ENCODE results near the gene SNRK.
A peak's percentile ranks its signal among the peaks of the same experiment; 100 is the strongest.

SNRK gene

GRCh38 chr3:43286115-43286840, at the start of gene SNRK:
TSS of gene SNRK (plus strand) at chr3:43286540. CDS start at chr3:43303204, 16,664 bp downstream.
- H3K4me1 Mint-ChIP-seq = peaks cover 34% of the 10 kb centered on the region
- peak within 1 kb of the TSS; percentile 87 for H3K4me3 Mint-ChIP-seq
- peak; percentile 85 for ATAC-seq (replicated peaks; ENCODE audit: extremely low read depth, poor library complexity, severe bottlenecking)
- peaks cover 35% of the 10 kb centered on the region for H3K36me3 Mint-ChIP-seq (ENCODE audit: insufficient read depth)
- peak; percentile 89 to 97 for DNase-seq (ENCODE audit: low spot score in 2 of 2)
- H3K9me3 Mint-ChIP-seq = no peaks in the 10 kb centered on the region
- no peaks in the 10 kb centered on the region for H3K27me3 Mint-ChIP-seq
- peak within 1 kb of the TSS; percentile 90 for H3K27ac Mint-ChIP-seq (ENCODE audit: low read depth)

- no peaks in the 10 kb centered on the region for H3K9me3 Mint-ChIP-seq
- no peaks in the 10 kb centered on the region for H3K27me3 Mint-ChIP-seq
- H3K27ac Mint-ChIP-seq (ENCODE audit: low read depth) = no peak overlapping the region
- ATAC-seq (replicated peaks; ENCODE audit: extremely low read depth, poor library complexity, severe bottlenecking) (no peak), DNase-seq (ENCODE audit: low spot score in 2 of 2) (no peak)
- no peak overlapping the region for H3K4me3 Mint-ChIP-seq
- peaks cover 4% of the 10 kb centered on the region for H3K4me1 Mint-ChIP-seq
- H3K36me3 Mint-ChIP-seq (ENCODE audit: insufficient read depth) = no peaks in the 10 kb centered on the region
Observed at GRCh38 chr3:43238801-43239200, 47.5 kb upstream of the SNRK start.

- no peaks in the 10 kb centered on the region for H3K9me3 Mint-ChIP-seq
- no peak overlapping the region for H3K27ac Mint-ChIP-seq (ENCODE audit: low read depth)
- DNase-seq (ENCODE audit: low spot score in 2 of 2) (no peak), ATAC-seq (replicated peaks; ENCODE audit: extremely low read depth, poor library complexity, severe bottlenecking) (no peak)
- H3K4me1 Mint-ChIP-seq = peaks cover 13% of the 10 kb centered on the region
- H3K36me3 Mint-ChIP-seq (ENCODE audit: insufficient read depth) = no peaks in the 10 kb centered on the region
- no peaks in the 10 kb centered on the region for H3K27me3 Mint-ChIP-seq
- no peak overlapping the region for H3K4me3 Mint-ChIP-seq
Observed at GRCh38 chr3:43239755-43240154, 46.6 kb upstream of the SNRK start.

GRCh38 chr3:43243590-43244587, 42.5 kb upstream of the SNRK start:
- no peak for ATAC-seq (replicated peaks; ENCODE audit: extremely low read depth, poor library complexity, severe bottlenecking)
- Mint-ChIP-seq H3K4me3 (no peak overlapping the region), H3K27ac (ENCODE audit: low read depth) (peak overlapping the region; percentile 2)

GRCh38 chr3:43244694-43245093, 41.6 kb upstream of the SNRK start:
- Mint-ChIP-seq H3K9me3 (no peaks in the 10 kb centered on the region), H3K27me3 (peaks cover 9% of the 10 kb centered on the region), H3K36me3 (ENCODE audit: insufficient read depth) (no peaks in the 10 kb centered on the region), H3K4me1 (peaks cover 27% of the 10 kb centered on the region), H3K27ac (ENCODE audit: low read depth) (peak overlapping the region; percentile 2), H3K4me3 (no peak overlapping the region)
- no peak for DNase-seq (ENCODE audit: low spot score in 2 of 2)
- no peak for ATAC-seq (replicated peaks; ENCODE audit: extremely low read depth, poor library complexity, severe bottlenecking)

More at GRCh38 chr3:43243590-43244587, 42.5 kb upstream of the SNRK start:
- Mint-ChIP-seq H3K9me3 (no peaks in the 10 kb centered on the region), H3K27me3 (peaks cover 2% of the 10 kb centered on the region), H3K4me1 (peaks cover 27% of the 10 kb centered on the region), H3K36me3 (ENCODE audit: insufficient read depth) (no peaks in the 10 kb centered on the region)
- DNase-seq (ENCODE audit: low spot score in 2 of 2) = no peak

- no peak for DNase-seq (ENCODE audit: low spot score in 2 of 2)
- Mint-ChIP-seq H3K36me3 (ENCODE audit: insufficient read depth) (no peaks in the 10 kb centered on the region), H3K9me3 (no peaks in the 10 kb centered on the region), H3K4me3 (no peak overlapping the region), H3K27me3 (peaks cover 9% of the 10 kb centered on the region), H3K27ac (ENCODE audit: low read depth) (no peak overlapping the region), H3K4me1 (peaks cover 27% of the 10 kb centered on the region)
- no peak for ATAC-seq (replicated peaks; ENCODE audit: extremely low read depth, poor library complexity, severe bottlenecking)
Observed at GRCh38 chr3:43246976-43247375, 39.4 kb upstream of the SNRK start.

- H3K4me1 Mint-ChIP-seq = peaks cover 27% of the 10 kb centered on the region
- no peak for DNase-seq (ENCODE audit: low spot score in 2 of 2)
- H3K36me3 Mint-ChIP-seq (ENCODE audit: insufficient read depth) = no peaks in the 10 kb centered on the region
- H3K27ac Mint-ChIP-seq (ENCODE audit: low read depth) = no peak overlapping the region
- peaks cover 9% of the 10 kb centered on the region for H3K27me3 Mint-ChIP-seq
- no peak for ATAC-seq (replicated peaks; ENCODE audit: extremely low read depth, poor library complexity, severe bottlenecking)
- H3K4me3 Mint-ChIP-seq = no peak overlapping the region
- no peaks in the 10 kb centered on the region for H3K9me3 Mint-ChIP-seq
Observed at GRCh38 chr3:43247561-43248184, 38.7 kb upstream of the SNRK start.

- DNase-seq (ENCODE audit: low spot score in 2 of 2) (no peak), ATAC-seq (replicated peaks; ENCODE audit: extremely low read depth, poor library complexity, severe bottlenecking) (no peak)
- Mint-ChIP-seq H3K27ac (ENCODE audit: low read depth) (no peak overlapping the region), H3K36me3 (ENCODE audit: insufficient read depth) (no peaks in the 10 kb centered on the region), H3K4me3 (no peak overlapping the region), H3K4me1 (peaks cover 27% of the 10 kb centered on the region), H3K9me3 (no peaks in the 10 kb centered on the region), H3K27me3 (peaks cover 9% of the 10 kb centered on the region)
Observed at GRCh38 chr3:43248185-43248583, 38.2 kb upstream of the SNRK start.

- ATAC-seq (replicated peaks; ENCODE audit: extremely low read depth, poor library complexity, severe bottlenecking) (no peak), DNase-seq (ENCODE audit: low spot score in 2 of 2) (no peak)
- no peaks in the 10 kb centered on the region for H3K36me3 Mint-ChIP-seq (ENCODE audit: insufficient read depth)
- no peak overlapping the region for H3K27ac Mint-ChIP-seq (ENCODE audit: low read depth)
- peaks cover 21% of the 10 kb centered on the region for H3K4me1 Mint-ChIP-seq
- H3K9me3 Mint-ChIP-seq = no peaks in the 10 kb centered on the region
- no peak overlapping the region for H3K4me3 Mint-ChIP-seq
- H3K27me3 Mint-ChIP-seq = peaks cover 9% of the 10 kb centered on the region
Observed at GRCh38 chr3:43248973-43249372, 37.4 kb upstream of the SNRK start.

- Mint-ChIP-seq H3K36me3 (ENCODE audit: insufficient read depth) (peaks cover 1% of the 10 kb centered on the region), H3K27me3 (peaks cover 9% of the 10 kb centered on the region), H3K27ac (ENCODE audit: low read depth) (no peak overlapping the region), H3K4me1 (peaks cover 17% of the 10 kb centered on the region), H3K9me3 (no peaks in the 10 kb centered on the region), H3K4me3 (no peak overlapping the region)
- DNase-seq (ENCODE audit: low spot score in 2 of 2) (no peak), ATAC-seq (replicated peaks; ENCODE audit: extremely low read depth, poor library complexity, severe bottlenecking) (no peak)
Observed at GRCh38 chr3:43249405-43249804, 36.9 kb upstream of the SNRK start.

- ATAC-seq (replicated peaks; ENCODE audit: extremely low read depth, poor library complexity, severe bottlenecking) (no peak), DNase-seq (ENCODE audit: low spot score in 2 of 2) (no peak)
- H3K27ac Mint-ChIP-seq (ENCODE audit: low read depth) = no peak overlapping the region
- H3K4me3 Mint-ChIP-seq = no peak overlapping the region
- peaks cover 9% of the 10 kb centered on the region for H3K27me3 Mint-ChIP-seq
- H3K36me3 Mint-ChIP-seq (ENCODE audit: insufficient read depth) = peaks cover 2% of the 10 kb centered on the region
- H3K9me3 Mint-ChIP-seq = no peaks in the 10 kb centered on the region
- peaks cover 23% of the 10 kb centered on the region for H3K4me1 Mint-ChIP-seq
Observed at GRCh38 chr3:43253294-43253693, 33.0 kb upstream of the SNRK start.

GRCh38 chr3:43254125-43254524, 32.2 kb upstream of the SNRK start:
- no peak for DNase-seq (ENCODE audit: low spot score in 2 of 2)
- no peak for ATAC-seq (replicated peaks; ENCODE audit: extremely low read depth, poor library complexity, severe bottlenecking)
- peaks cover 2% of the 10 kb centered on the region for H3K36me3 Mint-ChIP-seq (ENCODE audit: insufficient read depth)
- H3K27ac Mint-ChIP-seq (ENCODE audit: low read depth) = no peak overlapping the region
- H3K27me3 Mint-ChIP-seq = peaks cover 4% of the 10 kb centered on the region
- H3K9me3 Mint-ChIP-seq = no peaks in the 10 kb centered on the region
- H3K4me1 Mint-ChIP-seq = peaks cover 25% of the 10 kb centered on the region
- no peak overlapping the region for H3K4me3 Mint-ChIP-seq
